Dermis microvascular lymphatic vessel endothelial cell (primary cell): ENCODE results near the gene FANCG. TPM values are rescaled to one million over a fixed set of nuclear protein-coding genes. Genes with fewer than 3 reads are reported as not detected.

Source experiments
- DNase-seq, 2 donors: peaks; one replicate each; pipeline versions ENCODE4 v3.0.0 to v3.0.0-alpha.2; 2010; ENCODE audit warnings: low read depth in 2 of 2
- total RNA-seq: library from RNA; depleted of rRNA; stranded (reverse); fragments of >200 nt; gene quantifications from 2 replicates; pipeline ENCODE4 v1.2.1, GENCODE V29; 2014

The FANCG gene
- 13.9 and 19.3 TPM in 2 replicates for total RNA-seq

- peak; percentile 81 to 93 for DNase-seq
Measured at GRCh38 chr9:35079426-35080341, at the start of gene FANCG. TSS of gene FANCG (minus strand) at chr9:35079942. CDS start at chr9:35079524, 418 bp downstream.

- DNase-seq: peak; percentile 80 to 93
Measured at GRCh38 chr9:35116898-35117551, 37.3 kb upstream of the FANCG start.

DNA sequence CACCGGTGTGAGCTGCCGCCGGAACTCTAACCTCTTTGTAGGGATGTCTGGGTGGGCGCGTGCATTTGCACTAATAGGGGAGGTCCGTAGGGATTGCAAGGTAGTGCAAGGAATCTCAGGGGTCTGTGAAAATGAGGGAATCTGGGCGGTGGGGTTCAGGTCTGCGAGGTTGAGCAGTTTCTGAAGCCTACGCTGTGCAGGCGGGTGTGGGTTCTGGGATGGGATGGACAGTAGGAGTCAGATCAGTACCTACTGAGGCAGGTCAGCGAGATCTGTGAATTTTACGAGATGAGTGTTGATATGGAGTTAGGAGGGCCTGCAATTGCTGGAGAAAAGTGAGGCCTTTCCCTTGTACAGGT, 36.8 kb upstream of the FANCG start:
- DNase-seq: no peak

GRCh38 chr9:35115680-35116538, 36.2 kb upstream of the FANCG start, which contains the start of gene ATOSB:
TSS of gene ATOSB (minus strand) at chr9:35115862. CDS start at chr9:35108274, 7,588 bp downstream.
- DNase-seq: peak; percentile 81 to 96

- DNase-seq: peak in 1 of 2 donors; percentile 53
Measured at GRCh38 chr9:35114840-35115628, 35.3 kb upstream of the FANCG start.

- peak in 1 of 2 donors; percentile 91 for DNase-seq
Measured at GRCh38 chr9:35114113-35114839, 34.5 kb upstream of the FANCG start.

DNA sequence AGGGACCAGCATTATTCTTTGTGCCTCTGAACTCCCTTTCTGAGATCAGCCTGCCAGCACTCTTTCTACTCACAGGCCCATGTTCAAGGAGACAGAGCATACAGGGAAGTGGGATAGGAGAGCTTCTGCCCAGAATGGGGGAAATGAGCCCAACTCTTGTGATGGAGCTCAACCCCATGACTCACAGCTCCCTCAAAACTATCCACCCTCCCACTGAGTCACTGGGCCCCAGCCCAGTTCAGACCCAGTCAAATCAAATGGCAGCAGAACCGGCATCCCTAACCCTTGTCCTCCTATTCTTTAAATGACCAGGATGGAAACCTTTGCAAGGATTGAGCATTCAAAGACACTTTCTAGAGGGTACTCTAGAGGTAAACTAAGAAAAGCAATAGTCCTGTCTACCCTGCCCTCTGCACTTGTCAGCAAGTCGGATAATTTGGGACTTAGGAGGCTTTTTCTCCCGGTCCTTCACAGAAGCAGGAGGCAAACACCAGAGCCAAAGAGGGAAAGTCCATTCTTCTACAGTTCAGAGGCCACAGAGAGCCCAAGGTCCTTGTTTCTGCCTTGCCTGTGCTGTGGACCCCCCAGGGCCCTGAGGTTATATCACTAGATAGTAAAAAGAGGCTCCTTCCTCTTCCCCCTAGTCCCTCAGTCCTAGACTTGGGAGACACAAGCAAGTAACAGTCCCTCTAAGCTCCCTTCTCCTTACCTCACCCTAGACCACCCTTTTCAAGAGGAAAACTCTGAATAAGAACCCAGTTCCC, 32.7 kb upstream of the FANCG start:
- DNase-seq: peak in 1 of 2 donors; percentile 60

- peak; percentile 97 to 99 for DNase-seq
Measured at GRCh38 chr9:35111001-35111933, 31.5 kb upstream of the FANCG start.

DNA sequence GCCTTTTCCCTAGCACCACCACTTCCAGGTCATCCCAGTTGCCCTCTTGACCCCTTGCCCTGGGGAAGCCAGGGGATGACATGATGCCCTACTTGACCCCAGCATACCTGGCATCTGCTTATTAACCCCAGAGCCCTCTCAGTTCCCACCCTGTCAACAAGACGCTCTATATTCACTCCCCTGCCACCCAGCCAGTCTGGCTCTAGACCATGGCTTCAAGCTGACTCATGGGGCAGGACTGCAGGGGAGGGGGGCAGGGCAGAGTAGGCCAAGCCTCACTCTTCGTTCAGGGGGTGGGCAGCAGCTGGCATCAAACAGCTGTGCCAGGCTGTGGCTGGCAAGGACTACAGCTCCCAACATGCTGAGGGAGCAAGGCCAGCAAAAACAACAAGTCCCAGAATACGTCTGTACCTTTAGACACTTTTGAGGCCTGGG, 30.6 kb upstream of the FANCG start:
- peak in 1 of 2 donors; percentile 81 for DNase-seq

GRCh38 chr9:35108946-35109575, 29.3 kb upstream of the FANCG start:
- no peak for DNase-seq

DNA sequence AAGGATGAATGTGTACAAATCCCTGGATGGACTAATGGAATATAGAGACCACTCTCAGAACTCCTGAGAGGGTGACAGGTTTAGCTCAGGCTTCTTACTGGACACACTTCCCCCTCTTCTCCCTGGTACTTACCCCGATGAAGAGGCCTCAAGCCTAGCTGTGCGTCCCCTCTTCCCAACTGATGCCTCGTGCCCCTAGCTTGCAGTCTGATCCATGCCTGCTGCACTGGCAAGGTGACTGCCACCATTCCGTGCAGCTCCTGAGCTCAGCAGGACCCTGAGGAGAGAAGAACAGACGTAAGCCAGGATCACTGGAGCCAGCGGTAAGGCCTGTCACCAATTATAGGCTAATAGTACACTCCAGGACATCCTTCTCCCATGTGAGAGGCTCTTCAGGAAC, 28.7 kb upstream of the FANCG start:
- no peak for DNase-seq

DNA sequence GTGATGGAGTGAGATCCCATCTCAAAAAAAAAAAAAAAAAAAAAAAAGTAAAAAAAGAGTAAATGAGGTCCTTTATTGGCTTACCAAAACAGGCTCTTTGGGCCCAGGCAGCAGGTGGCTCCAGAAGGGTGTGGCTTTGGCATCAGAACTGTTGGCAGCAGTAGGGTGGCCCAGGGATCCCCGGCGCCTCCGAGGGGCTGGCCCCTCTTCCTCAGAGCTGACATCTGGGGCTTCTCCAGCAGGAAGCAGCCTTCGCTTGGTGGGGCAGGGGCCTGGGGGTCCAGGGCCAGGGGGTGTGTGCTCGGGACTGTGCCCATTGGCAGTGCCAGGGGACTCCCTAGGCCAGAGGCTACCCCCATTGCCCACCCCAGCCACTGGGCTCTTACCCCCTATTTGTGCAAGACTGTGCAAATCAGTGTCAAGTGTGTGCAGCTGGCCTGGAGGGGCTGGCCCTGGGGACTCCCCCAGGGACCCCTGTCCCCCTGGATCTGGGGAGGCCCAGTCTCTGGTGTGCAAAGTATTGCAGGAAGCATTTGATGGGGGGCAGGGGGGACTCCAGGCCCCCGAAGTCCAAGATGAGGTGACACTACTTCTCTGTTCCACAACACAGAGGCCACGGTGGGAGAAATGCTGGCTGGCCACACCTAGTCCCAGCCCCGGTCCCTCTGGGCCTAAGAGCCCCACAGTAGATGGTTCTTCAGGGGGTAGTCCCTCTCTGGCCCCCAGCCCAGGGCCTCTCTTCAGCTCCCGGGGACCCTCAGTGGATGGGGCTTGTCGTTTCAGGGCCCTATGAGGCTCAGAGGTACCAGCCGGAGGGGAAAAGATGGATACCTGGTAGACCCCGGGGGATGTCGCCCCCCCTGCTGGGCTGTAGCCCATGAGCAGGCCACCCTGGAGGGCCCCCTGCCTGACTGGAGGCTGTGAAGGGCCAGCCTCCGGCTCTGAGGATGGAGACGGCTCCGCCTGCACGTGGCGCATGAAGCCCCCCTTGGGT, 27.9 kb upstream of the FANCG start:
- DNase-seq: no peak

DNA sequence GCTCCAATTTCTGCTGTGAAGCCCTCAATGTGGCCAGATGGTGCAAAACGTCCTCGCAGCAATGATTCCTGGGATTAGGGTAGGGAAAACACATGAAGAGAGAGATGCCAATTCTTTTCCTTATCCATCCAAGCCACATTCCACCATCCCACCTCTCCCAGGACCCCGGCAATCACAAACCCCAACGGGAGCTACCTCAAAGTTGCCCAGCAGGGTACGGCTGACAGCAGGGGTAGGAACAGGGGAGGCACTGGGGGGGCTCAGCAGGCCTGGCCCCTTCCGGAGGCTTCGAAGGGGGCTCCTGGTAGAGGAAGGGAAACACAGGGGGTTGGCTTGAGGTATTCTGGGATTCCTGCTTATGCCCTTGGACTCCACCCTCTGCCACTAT, 26.6 kb upstream of the FANCG start:
- DNase-seq: no peak

- no peak for DNase-seq
Measured at GRCh38 chr9:35105571-35106342, 26.0 kb upstream of the FANCG start.

GRCh38 chr9:35105126-35105525, 25.4 kb upstream of the FANCG start:
- no peak for DNase-seq

- no peak for DNase-seq
Measured at GRCh38 chr9:35104586-35104985, 24.8 kb upstream of the FANCG start.
